Measurements from ENCODE around the gene GLIPR1L2.

GLIPR1L2 gene

GRCh38 chr12:75378354-75378753 is 12.5 kb upstream of the GLIPR1L2 start:
- no peaks in the 10 kb centered on the region for H3K9me3 ChIP-seq
- H3K36me3 ChIP-seq, result no peaks in the 10 kb centered on the region
- H3K4me1 ChIP-seq (ENCODE audit: control insufficient read depth in 1 of 2, insufficient read depth in 1 of 2, low read depth in 1 of 2, low read length in 1 of 2), result no peaks in the 10 kb centered on the region
- no peaks in the 10 kb centered on the region for H3K27me3 ChIP-seq
- H3K4me3 ChIP-seq (ENCODE audit: low read depth in 1 of 2, low read length in 1 of 2), result no peak overlapping the region
- no peak overlapping the region for H3K27ac ChIP-seq
- no peak for TF ChIP-seq CTCF (IDR thresholded peaks at IDR 0.05)

- Histone ChIP-seq H3K9me3 (no peaks in the 10 kb centered on the region), H3K4me3 (ENCODE audit: low read depth in 1 of 2, low read length in 1 of 2) (no peak overlapping the region), H3K27me3 (no peaks in the 10 kb centered on the region), H3K36me3 (no peaks in the 10 kb centered on the region), H3K27ac (no peak overlapping the region), H3K4me1 (ENCODE audit: control insufficient read depth in 1 of 2, insufficient read depth in 1 of 2, low read depth in 1 of 2, low read length in 1 of 2) (peaks cover 8 to 12% of the 10 kb centered on the region in 2 experiments)
- TF ChIP-seq CTCF (IDR thresholded peaks at IDR 0.05), result no peak
These were observed 1.8 kb upstream of the GLIPR1L2 start for GRCh38 chr12:75389061-75389460.

GRCh38 chr12:75389706-75390105 is 1.2 kb upstream of the GLIPR1L2 start:
- Histone ChIP-seq H3K27me3 (no peaks in the 10 kb centered on the region), H3K4me3 (ENCODE audit: low read depth in 1 of 2, low read length in 1 of 2) (no peak overlapping the region), H3K27ac (no peak overlapping the region), H3K9me3 (no peaks in the 10 kb centered on the region), H3K36me3 (no peaks in the 10 kb centered on the region), H3K4me1 (ENCODE audit: control insufficient read depth in 1 of 2, insufficient read depth in 1 of 2, low read depth in 1 of 2, low read length in 1 of 2) (peaks cover 8 to 12% of the 10 kb centered on the region in 2 experiments)
- TF ChIP-seq CTCF (IDR thresholded peaks at IDR 0.05), result no peak

- Histone ChIP-seq H3K4me3 (ENCODE audit: low read depth in 1 of 2, low read length in 1 of 2) (peak overlapping the region; percentile 67 to 69), H3K27ac (peak overlapping the region; percentile 76), H3K9me3 (no peaks in the 10 kb centered on the region), H3K36me3 (no peaks in the 10 kb centered on the region), H3K27me3 (no peaks in the 10 kb centered on the region), H3K4me1 (ENCODE audit: control insufficient read depth in 1 of 2, insufficient read depth in 1 of 2, low read depth in 1 of 2, low read length in 1 of 2) (peaks cover 8 to 12% of the 10 kb centered on the region in 2 experiments)
- no peak for TF ChIP-seq CTCF (IDR thresholded peaks at IDR 0.05)
These were observed 562 bp upstream of the GLIPR1L2 start for GRCh38 chr12:75390156-75390898.

GRCh38 chr12:75404231-75404630 is 13.3 kb downstream of the GLIPR1L2 start:
- no peak overlapping the region for H3K4me3 ChIP-seq (ENCODE audit: low read depth in 1 of 2, low read length in 1 of 2)
- no peaks in the 10 kb centered on the region for H3K27me3 ChIP-seq
- H3K4me1 ChIP-seq (ENCODE audit: control insufficient read depth in 1 of 2, insufficient read depth in 1 of 2, low read depth in 1 of 2, low read length in 1 of 2), result no peaks in the 10 kb centered on the region
- H3K36me3 ChIP-seq, result no peaks in the 10 kb centered on the region
- H3K9me3 ChIP-seq, result no peaks in the 10 kb centered on the region
- no peak for TF ChIP-seq CTCF (IDR thresholded peaks at IDR 0.05)
- no peak overlapping the region for H3K27ac ChIP-seq
